K562 (cell line): ENCODE results near the gene SHANK2.

Experiments used
- CEBPZ ChIP-seq: fragments of 150-350 bp; IDR thresholded peaks from 2 replicates; pipeline ENCODE4 v1.6.1; 2014; ENCODE audit warnings: low read depth, mild to moderate bottlenecking, low read length, borderline replicate concordance
- ETV6 ChIP-seq, 3 experiments: fragments of 150-350 bp in 1 of 3; sonication (generic) in 1 of 3; formaldehyde crosslinking in 1 of 3; IDR thresholded peaks; 2 replicates each; pipeline versions ENCODE4 v1.6.1 to v1.8.0; 2014 to 2022; ENCODE audit warnings: borderline replicate concordance in 2 of 3, low read depth in 2 of 3, antibody characterized with exemption in 1 of 3, low read length in 1 of 3, mild to moderate bottlenecking in 1 of 3, missing genetic modification reagents in 1 of 3
- GATAD2A ChIP-seq: fragments of 450-650 bp; IDR thresholded peaks from 2 replicates; pipeline ENCODE4 v1.6.1; 2017
- HDAC2 ChIP-seq: fragments of 450-650 bp; IDR thresholded peaks from 2 replicates; pipeline ENCODE4 v1.6.1; 2016; ENCODE audit warnings: mild to moderate bottlenecking
- HMGXB4 ChIP-seq: sonication (generic); formaldehyde crosslinking; IDR thresholded peaks from 2 replicates; pipeline ENCODE4 v1.8.1; 2023; ENCODE audit warnings: mild to moderate bottlenecking, missing genetic modification reagents
- POLR2A ChIP-seq: fragments of 450-650 bp; conservative IDR thresholded peaks from 2 replicates; pipeline ENCODE4 v1.6.1; 2016
- SMARCB1 ChIP-seq: IDR thresholded peaks from 2 replicates; pipeline ENCODE4 v1.6.1; 2011; ENCODE audit warnings: improper control_type of control experiment, low read depth; ENCODE audit not compliant: insufficient read length
- TEAD4 ChIP-seq, 2 experiments: sonication (generic) in 1 of 2; formaldehyde crosslinking in 1 of 2; IDR thresholded peaks; 2 replicates each; pipeline versions ENCODE4 v1.6.1 to v1.8.0; 2012 to 2022; ENCODE audit warnings: borderline replicate concordance in 1 of 2, inconsistent platforms in 1 of 2, low read length in 1 of 2, mild to moderate bottlenecking in 1 of 2, missing genetic modification reagents in 1 of 2
- TRIM24 ChIP-seq, 2 experiments: fragments of 450-650 bp; IDR thresholded peaks; 2 replicates each; pipeline ENCODE4 v1.6.1; 2016
- ZEB2 ChIP-seq: fragments of 450-650 bp; IDR thresholded peaks from 2 replicates; pipeline ENCODE4 v1.6.1; 2016
- ZNF655 ChIP-seq: fragments of 250-450 bp; sonication (Bioruptor Pico); IDR thresholded peaks from 2 replicates; pipeline ENCODE4 v1.5.0; 2021
- TF ChIP-seq, protein P1 (sequence below), 2 experiments: IDR thresholded peaks; 2 replicates each; pipeline ENCODE4 v1.6.1; 2012; ENCODE audit warnings: improper control_type of control experiment in 2 of 2, low read depth in 2 of 2, low read length in 2 of 2, borderline replicate concordance in 1 of 2
- TF ChIP-seq, protein P2 (sequence below), 3 experiments: IDR thresholded peaks in 2 of 3; conservative IDR thresholded peaks in 1 of 3; 2 replicates each; pipeline ENCODE4 v1.5.1; 2011 to 2012; ENCODE audit warnings: low read length in 3 of 3, mild to moderate bottlenecking in 3 of 3, control low read depth in 2 of 3, improper control_type of control experiment in 1 of 3, inconsistent platforms in 1 of 3, low read depth in 1 of 3, mixed read lengths in 1 of 3, moderate library complexity in 1 of 3; ENCODE audit not compliant: insufficient read depth in 2 of 3

DNA sequence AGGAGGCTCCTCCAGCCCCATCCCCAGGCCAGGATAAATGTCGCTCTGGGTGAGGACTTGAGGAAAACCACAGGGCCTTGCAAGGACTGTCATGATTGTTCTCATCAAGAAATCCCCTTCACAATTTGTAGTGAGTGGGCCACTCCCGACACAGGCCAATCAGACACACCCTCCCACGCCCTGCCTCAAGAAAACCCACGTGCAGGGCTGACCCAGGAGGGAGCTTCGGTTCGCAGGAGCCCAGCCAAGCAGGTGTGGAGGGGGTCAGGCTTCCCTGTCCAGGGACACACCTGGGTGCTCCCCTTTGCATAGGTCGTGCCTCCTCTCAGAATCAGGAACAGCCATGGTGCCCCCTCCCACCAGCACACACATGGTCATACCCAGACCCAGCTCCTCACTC, 43.2 kb downstream of the SHANK2 start:
- no peak for TF ChIP-seq ZEB2
- no peak for TF ChIP-seq SMARCB1
- TF ChIP-seq, protein P1, sequence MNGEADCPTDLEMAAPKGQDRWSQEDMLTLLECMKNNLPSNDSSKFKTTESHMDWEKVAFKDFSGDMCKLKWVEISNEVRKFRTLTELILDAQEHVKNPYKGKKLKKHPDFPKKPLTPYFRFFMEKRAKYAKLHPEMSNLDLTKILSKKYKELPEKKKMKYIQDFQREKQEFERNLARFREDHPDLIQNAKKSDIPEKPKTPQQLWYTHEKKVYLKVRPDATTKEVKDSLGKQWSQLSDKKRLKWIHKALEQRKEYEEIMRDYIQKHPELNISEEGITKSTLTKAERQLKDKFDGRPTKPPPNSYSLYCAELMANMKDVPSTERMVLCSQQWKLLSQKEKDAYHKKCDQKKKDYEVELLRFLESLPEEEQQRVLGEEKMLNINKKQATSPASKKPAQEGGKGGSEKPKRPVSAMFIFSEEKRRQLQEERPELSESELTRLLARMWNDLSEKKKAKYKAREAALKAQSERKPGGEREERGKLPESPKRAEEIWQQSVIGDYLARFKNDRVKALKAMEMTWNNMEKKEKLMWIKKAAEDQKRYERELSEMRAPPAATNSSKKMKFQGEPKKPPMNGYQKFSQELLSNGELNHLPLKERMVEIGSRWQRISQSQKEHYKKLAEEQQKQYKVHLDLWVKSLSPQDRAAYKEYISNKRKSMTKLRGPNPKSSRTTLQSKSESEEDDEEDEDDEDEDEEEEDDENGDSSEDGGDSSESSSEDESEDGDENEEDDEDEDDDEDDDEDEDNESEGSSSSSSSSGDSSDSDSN (IDR thresholded peaks at IDR 0.05; ENCODE audit: borderline replicate concordance in 1 of 2, low read depth in 2 of 2, low read length in 2 of 2) = no peak
- TF ChIP-seq CEBPZ = no peak
- TF ChIP-seq, protein P2, sequence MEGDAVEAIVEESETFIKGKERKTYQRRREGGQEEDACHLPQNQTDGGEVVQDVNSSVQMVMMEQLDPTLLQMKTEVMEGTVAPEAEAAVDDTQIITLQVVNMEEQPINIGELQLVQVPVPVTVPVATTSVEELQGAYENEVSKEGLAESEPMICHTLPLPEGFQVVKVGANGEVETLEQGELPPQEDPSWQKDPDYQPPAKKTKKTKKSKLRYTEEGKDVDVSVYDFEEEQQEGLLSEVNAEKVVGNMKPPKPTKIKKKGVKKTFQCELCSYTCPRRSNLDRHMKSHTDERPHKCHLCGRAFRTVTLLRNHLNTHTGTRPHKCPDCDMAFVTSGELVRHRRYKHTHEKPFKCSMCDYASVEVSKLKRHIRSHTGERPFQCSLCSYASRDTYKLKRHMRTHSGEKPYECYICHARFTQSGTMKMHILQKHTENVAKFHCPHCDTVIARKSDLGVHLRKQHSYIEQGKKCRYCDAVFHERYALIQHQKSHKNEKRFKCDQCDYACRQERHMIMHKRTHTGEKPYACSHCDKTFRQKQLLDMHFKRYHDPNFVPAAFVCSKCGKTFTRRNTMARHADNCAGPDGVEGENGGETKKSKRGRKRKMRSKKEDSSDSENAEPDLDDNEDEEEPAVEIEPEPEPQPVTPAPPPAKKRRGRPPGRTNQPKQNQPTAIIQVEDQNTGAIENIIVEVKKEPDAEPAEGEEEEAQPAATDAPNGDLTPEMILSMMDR (IDR thresholded peaks at IDR 0.05 in 2 of 3, conservative IDR thresholded peaks at IDR 0.05 in 1 of 3; ENCODE audit: insufficient read depth in 2 of 3, low read depth in 1 of 3, low read length in 3 of 3) = no peak
- TF ChIP-seq POLR2A = no peak
- no peak for TF ChIP-seq HMGXB4
- TF ChIP-seq ZNF655 (CRISPR knock-in tag) = no peak
- no peak for TF ChIP-seq HDAC2
- no peak for TF ChIP-seq TRIM24 (IDR thresholded peaks at IDR 0.05)
- no peak for TF ChIP-seq GATAD2A
- TF ChIP-seq ETV6 (IDR thresholded peaks at IDR 0.05; ENCODE audit: borderline replicate concordance in 1 of 2, low read depth in 2 of 2, low read length in 1 of 2) = no peak
- TF ChIP-seq ETV6 (CRISPR knock-in tag; IDR thresholded peaks at IDR 0.05; ENCODE audit: borderline replicate concordance) = no peak
- no peak for TF ChIP-seq TEAD4 (IDR thresholded peaks at IDR 0.05; ENCODE audit: low read length)
- no peak for TF ChIP-seq TEAD4 (CRISPR knock-in tag; IDR thresholded peaks at IDR 0.05; ENCODE audit: borderline replicate concordance)
